HCT116 (cell line): ENCODE measurements around the gene FAM222B.

Source experiments
- ELF1 ChIP-seq: IDR thresholded peaks from 2 replicates; pipeline ENCODE4 v1.6.1; 2012; ENCODE audit warnings: low read depth, borderline replicate concordance
- EZH2phosphoT487 ChIP-seq: fragments of 200-600 bp; IDR thresholded peaks from 2 replicates; pipeline ENCODE4 v1.6.1; 2018; ENCODE audit warnings: antibody characterized with exemption, borderline replicate concordance
- MAX ChIP-seq: IDR thresholded peaks from 2 replicates; pipeline ENCODE4 v1.6.1; 2012
- POLR2A ChIP-seq: IDR thresholded peaks from 2 replicates; pipeline ENCODE4 v1.7.0; 2011; ENCODE audit warnings: borderline replicate concordance; ENCODE audit not compliant: insufficient read depth, insufficient read length; ENCODE audit errors: extremely low read depth
- POLR2AphosphoS5 ChIP-seq: IDR thresholded peaks from 2 replicates; pipeline ENCODE4 v1.6.1; 2011; ENCODE audit warnings: mild to moderate bottlenecking, low read depth, low read length, moderate library complexity
- SRF ChIP-seq: IDR thresholded peaks from 2 replicates; pipeline ENCODE4 v1.6.1; 2012; ENCODE audit warnings: low read depth
- TF ChIP-seq, protein P1 (sequence below), 3 experiments: fragments of 200-600 bp in 1 of 3; sonication (generic) in 1 of 3; IDR thresholded peaks in 2 of 3; conservative IDR thresholded peaks in 1 of 3; 2 replicates each; pipeline ENCODE4 v1.5.1; 2012 to 2017; ENCODE audit warnings: low read depth in 2 of 3, low read length in 2 of 3, antibody characterized with exemption in 1 of 3, borderline replicate concordance in 1 of 3, control low read depth in 1 of 3, mild to moderate bottlenecking in 1 of 3, mixed read lengths in 1 of 3, mixed run types in 1 of 3, moderate library complexity in 1 of 3; ENCODE audit not compliant: insufficient read depth in 1 of 3
- TF ChIP-seq, protein P2 (sequence below): IDR thresholded peaks from 2 replicates; pipeline ENCODE4 v1.6.1; 2012; ENCODE audit warnings: low read depth
- TF ChIP-seq, protein P3 (sequence below): IDR thresholded peaks from 2 replicates; pipeline ENCODE4 v1.6.1; 2012

DNA sequence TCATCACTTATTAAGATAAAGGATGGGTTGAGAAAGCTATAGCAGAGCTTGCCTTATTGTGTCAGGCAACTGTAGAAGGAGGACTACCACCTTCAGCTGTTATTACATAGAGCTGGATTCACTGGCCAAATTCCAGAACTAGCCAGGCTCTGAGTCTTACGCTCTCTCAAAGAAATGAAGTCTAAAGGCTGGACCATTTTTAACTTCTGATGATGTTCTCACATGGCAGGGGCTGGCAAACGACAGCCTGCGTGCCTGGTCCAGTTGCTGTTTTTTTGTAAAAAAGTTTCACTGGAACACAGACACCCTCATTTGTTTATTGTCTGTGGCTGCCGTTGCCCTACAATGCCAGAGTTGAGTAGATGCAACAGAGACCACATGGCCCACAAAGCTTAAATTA lies 77.6 kb downstream of the FAM222B start:
- no peak for TF ChIP-seq POLR2AphosphoS5
- no peak for TF ChIP-seq MAX
- TF ChIP-seq SRF = no peak
- TF ChIP-seq, protein P1, sequence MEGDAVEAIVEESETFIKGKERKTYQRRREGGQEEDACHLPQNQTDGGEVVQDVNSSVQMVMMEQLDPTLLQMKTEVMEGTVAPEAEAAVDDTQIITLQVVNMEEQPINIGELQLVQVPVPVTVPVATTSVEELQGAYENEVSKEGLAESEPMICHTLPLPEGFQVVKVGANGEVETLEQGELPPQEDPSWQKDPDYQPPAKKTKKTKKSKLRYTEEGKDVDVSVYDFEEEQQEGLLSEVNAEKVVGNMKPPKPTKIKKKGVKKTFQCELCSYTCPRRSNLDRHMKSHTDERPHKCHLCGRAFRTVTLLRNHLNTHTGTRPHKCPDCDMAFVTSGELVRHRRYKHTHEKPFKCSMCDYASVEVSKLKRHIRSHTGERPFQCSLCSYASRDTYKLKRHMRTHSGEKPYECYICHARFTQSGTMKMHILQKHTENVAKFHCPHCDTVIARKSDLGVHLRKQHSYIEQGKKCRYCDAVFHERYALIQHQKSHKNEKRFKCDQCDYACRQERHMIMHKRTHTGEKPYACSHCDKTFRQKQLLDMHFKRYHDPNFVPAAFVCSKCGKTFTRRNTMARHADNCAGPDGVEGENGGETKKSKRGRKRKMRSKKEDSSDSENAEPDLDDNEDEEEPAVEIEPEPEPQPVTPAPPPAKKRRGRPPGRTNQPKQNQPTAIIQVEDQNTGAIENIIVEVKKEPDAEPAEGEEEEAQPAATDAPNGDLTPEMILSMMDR (IDR thresholded peaks at IDR 0.05 in 2 of 3, conservative IDR thresholded peaks at IDR 0.05 in 1 of 3; ENCODE audit: borderline replicate concordance in 1 of 3, insufficient read depth in 1 of 3, low read depth in 2 of 3, low read length in 2 of 3) = no peak
- TF ChIP-seq POLR2A = no peak
- TF ChIP-seq EZH2phosphoT487 = no peak
- TF ChIP-seq, protein P2, sequence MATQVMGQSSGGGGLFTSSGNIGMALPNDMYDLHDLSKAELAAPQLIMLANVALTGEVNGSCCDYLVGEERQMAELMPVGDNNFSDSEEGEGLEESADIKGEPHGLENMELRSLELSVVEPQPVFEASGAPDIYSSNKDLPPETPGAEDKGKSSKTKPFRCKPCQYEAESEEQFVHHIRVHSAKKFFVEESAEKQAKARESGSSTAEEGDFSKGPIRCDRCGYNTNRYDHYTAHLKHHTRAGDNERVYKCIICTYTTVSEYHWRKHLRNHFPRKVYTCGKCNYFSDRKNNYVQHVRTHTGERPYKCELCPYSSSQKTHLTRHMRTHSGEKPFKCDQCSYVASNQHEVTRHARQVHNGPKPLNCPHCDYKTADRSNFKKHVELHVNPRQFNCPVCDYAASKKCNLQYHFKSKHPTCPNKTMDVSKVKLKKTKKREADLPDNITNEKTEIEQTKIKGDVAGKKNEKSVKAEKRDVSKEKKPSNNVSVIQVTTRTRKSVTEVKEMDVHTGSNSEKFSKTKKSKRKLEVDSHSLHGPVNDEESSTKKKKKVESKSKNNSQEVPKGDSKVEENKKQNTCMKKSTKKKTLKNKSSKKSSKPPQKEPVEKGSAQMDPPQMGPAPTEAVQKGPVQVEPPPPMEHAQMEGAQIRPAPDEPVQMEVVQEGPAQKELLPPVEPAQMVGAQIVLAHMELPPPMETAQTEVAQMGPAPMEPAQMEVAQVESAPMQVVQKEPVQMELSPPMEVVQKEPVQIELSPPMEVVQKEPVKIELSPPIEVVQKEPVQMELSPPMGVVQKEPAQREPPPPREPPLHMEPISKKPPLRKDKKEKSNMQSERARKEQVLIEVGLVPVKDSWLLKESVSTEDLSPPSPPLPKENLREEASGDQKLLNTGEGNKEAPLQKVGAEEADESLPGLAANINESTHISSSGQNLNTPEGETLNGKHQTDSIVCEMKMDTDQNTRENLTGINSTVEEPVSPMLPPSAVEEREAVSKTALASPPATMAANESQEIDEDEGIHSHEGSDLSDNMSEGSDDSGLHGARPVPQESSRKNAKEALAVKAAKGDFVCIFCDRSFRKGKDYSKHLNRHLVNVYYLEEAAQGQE = no peak
- TF ChIP-seq, protein P3, sequence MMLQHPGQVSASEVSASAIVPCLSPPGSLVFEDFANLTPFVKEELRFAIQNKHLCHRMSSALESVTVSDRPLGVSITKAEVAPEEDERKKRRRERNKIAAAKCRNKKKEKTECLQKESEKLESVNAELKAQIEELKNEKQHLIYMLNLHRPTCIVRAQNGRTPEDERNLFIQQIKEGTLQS = no peak
- no peak for TF ChIP-seq ELF1
